Stomach (tissue), 9 donors: Measurements from ENCODE around the gene USP21. TPM values are rescaled to one million over a fixed set of nuclear protein-coding genes. Genes with fewer than 3 reads are reported as not detected.
A peak's percentile ranks its signal among the peaks of the same experiment; 100 is the strongest.

ENCODE experiments used
- DNase-seq, 2 donors: peaks; one replicate each; pipeline versions ENCODE4 v3.0.0 to v3.0.0-alpha.2; 2013 to 2019
- H3K27ac ChIP-seq, 5 donors: fragments of 200-600 bp in 4 of 5; sonication (generic) in 4 of 5; one replicate each; pipeline ENCODE4 v1.5.1; 2013 to 2019; ENCODE audit warnings: mild to moderate bottlenecking in 1 of 5, moderate library complexity in 1 of 5
- H3K27me3 ChIP-seq, 3 donors: fragments of 200-600 bp; sonication (generic); one replicate each; pipeline ENCODE4 v1.5.1; 2017 to 2019; ENCODE audit warnings: mixed run types in 1 of 3
- H3K36me3 ChIP-seq, 4 donors: fragments of 200-600 bp; sonication (generic); 1 replicate in 3 of 4; 2 replicates in 1 of 4; pipeline ENCODE4 v1.5.1; 2016 to 2019
- H3K4me1 ChIP-seq, 4 donors: fragments of 200-600 bp; sonication (generic); one replicate each; pipeline ENCODE4 v1.5.1; 2016 to 2019
- H3K4me3 ChIP-seq, 4 donors: fragments of 200-600 bp; sonication (generic) in 3 of 4; one replicate each; pipeline ENCODE4 v1.5.1; 2016 to 2019; ENCODE audit warnings: mild to moderate bottlenecking in 1 of 4
- H3K9me3 ChIP-seq, 4 donors: fragments of 200-600 bp; sonication (generic); one replicate each; pipeline ENCODE4 v1.5.1; 2016 to 2019
- EP300 ChIP-seq: sonication (generic); formaldehyde crosslinking; IDR thresholded peaks from one replicate; pipeline ENCODE4 v1.6.1; 2017; ENCODE audit warnings: antibody characterized with exemption
- POLR2A ChIP-seq, 4 donors: fragments of 450-650 bp; IDR thresholded peaks; one replicate each; pipeline ENCODE4 v1.6.1; 2016; ENCODE audit warnings: antibody characterized with exemption in 4 of 4, control low read depth in 2 of 4, mild to moderate bottlenecking in 1 of 4, moderate library complexity in 1 of 4
- POLR2AphosphoS5 ChIP-seq, 3 donors: sonication (generic); formaldehyde crosslinking; IDR thresholded peaks; one replicate each; pipeline ENCODE4 v1.6.1; 2016; ENCODE audit warnings: antibody characterized with exemption in 3 of 3
- WGBS, 5 donors: extraction: QIAGEN DNeasy Blood & Tissue Kit in 3 of 5; methylation state at CpG; one replicate each; pipeline versions ENCODE4 v1.1.5 to v1.1.7; 2013 to 2018; 5-methylcytosine and 5-hydroxymethylcytosine counted together
- intact Hi-C: fragments of 100-400 bp; cut with DNase I; formaldehyde crosslinking; loops from one replicate; pipeline ENCODE4 v1.15.1; 2023; ENCODE audit warnings: low total_unique reads
- polyA plus RNA-seq, 3 donors: library from polyadenylated mRNA; stranded (reverse); fragments of 200-250 nt; gene quantifications; one replicate each; pipeline ENCODE4 v1.2.3, GENCODE V29; 2013
- total RNA-seq, 5 donors: library from RNA; depleted of rRNA; stranded (reverse); fragments of >200 nt; gene quantifications; one replicate each; pipeline versions ENCODE4 v1.1.0 to v1.2.3, GENCODE V29; 2014 to 2016
- TF ChIP-seq, protein P1 (sequence below), 7 experiments: fragments of 450-650 bp in 4 of 7; fragments of 200-600 bp in 3 of 7; sonication (generic) in 3 of 7; IDR thresholded peaks; one replicate each; pipeline ENCODE4 v1.5.1; 2016 to 2019; ENCODE audit warnings: antibody characterized with exemption in 7 of 7, control low read depth in 2 of 7, mild to moderate bottlenecking in 1 of 7
- donor health status: healthy with polysubstance abuse.
- donor health status: Bipolar disorder and iron deficiency.
- donor health status: healthy.

Gene USP21
- total and polyA plus RNA-seq, 8 donors = 13.6 to 35.3 (median 19.9) TPM

DNA sequence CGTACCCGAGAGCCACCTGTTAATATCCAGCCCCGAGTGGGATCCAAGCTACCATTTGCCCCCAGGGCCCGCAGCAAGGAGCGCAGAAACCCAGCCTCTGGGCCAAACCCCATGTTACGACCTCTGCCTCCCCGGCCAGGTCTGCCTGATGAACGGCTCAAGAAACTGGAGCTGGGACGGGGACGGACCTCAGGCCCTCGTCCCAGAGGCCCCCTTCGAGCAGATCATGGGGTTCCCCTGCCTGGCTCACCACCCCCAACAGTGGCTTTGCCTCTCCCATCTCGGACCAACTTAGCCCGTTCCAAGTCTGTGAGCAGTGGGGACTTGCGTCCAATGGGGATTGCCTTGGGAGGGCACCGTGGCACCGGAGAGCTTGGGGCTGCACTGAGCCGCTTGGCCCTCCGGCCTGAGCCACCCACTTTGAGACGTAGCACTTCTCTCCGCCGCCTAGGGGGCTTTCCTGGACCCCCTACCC lies 1.4 kb downstream of the USP21 start:
- Histone ChIP-seq H3K27me3 (no peaks in the 10 kb centered on the region), H3K4me1 (peaks cover 31 to 59% (median 49%) of the 10 kb centered on the region in 4 donors), H3K27ac (peak overlapping the region in 1 of 5 donors; percentile 90), H3K36me3 (peaks cover 9 to 68% (median 59%) of the 10 kb centered on the region in 4 donors), H3K9me3 (no peaks in the 10 kb centered on the region), H3K4me3 (peak overlapping the region in 1 of 4 donors; percentile 96)
- DNase-seq = no peak
- whole genome bisulfite sequencing, 5 donors = 92 to 95% (median 94%) methylated on average over 15 to 22 of the region's 22 CpGs
- intact Hi-C loops = no loop called here
- TF ChIP-seq POLR2A (IDR thresholded peaks at IDR 0.05) = no peak
- no peak for TF ChIP-seq EP300
- TF ChIP-seq POLR2AphosphoS5 (IDR thresholded peaks at IDR 0.05) = no peak
- TF ChIP-seq, protein P1, sequence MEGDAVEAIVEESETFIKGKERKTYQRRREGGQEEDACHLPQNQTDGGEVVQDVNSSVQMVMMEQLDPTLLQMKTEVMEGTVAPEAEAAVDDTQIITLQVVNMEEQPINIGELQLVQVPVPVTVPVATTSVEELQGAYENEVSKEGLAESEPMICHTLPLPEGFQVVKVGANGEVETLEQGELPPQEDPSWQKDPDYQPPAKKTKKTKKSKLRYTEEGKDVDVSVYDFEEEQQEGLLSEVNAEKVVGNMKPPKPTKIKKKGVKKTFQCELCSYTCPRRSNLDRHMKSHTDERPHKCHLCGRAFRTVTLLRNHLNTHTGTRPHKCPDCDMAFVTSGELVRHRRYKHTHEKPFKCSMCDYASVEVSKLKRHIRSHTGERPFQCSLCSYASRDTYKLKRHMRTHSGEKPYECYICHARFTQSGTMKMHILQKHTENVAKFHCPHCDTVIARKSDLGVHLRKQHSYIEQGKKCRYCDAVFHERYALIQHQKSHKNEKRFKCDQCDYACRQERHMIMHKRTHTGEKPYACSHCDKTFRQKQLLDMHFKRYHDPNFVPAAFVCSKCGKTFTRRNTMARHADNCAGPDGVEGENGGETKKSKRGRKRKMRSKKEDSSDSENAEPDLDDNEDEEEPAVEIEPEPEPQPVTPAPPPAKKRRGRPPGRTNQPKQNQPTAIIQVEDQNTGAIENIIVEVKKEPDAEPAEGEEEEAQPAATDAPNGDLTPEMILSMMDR (IDR thresholded peaks at IDR 0.05) = no peak

GRCh38 chr1:161161652-161162051 lies 2.4 kb downstream of the USP21 start:
- H3K4me3 ChIP-seq = no peak overlapping the region
- WGBS, 5 donors = 83 to 92% (median 89%) methylated on average over 5 of the region's 5 CpGs
- H3K4me1 ChIP-seq = peaks cover 31 to 58% (median 52%) of the 10 kb centered on the region in 4 donors
- no peaks in the 10 kb centered on the region for H3K27me3 ChIP-seq
- TF ChIP-seq, protein P1 (IDR thresholded peaks at IDR 0.05) = no peak
- no peak for TF ChIP-seq POLR2A (IDR thresholded peaks at IDR 0.05)
- TF ChIP-seq EP300 = no peak
- TF ChIP-seq POLR2AphosphoS5 (IDR thresholded peaks at IDR 0.05) = no peak
- H3K9me3 ChIP-seq = no peaks in the 10 kb centered on the region
- no peak for DNase-seq
- H3K36me3 ChIP-seq = peaks cover 9 to 68% (median 59%) of the 10 kb centered on the region in 4 donors
- intact Hi-C loops = no loop called here
- H3K27ac ChIP-seq = peak overlapping the region in 2 of 5 donors; percentile 6 to 22

- TF ChIP-seq POLR2A (IDR thresholded peaks at IDR 0.05) = no peak
- no peak for TF ChIP-seq POLR2AphosphoS5 (IDR thresholded peaks at IDR 0.05)
- TF ChIP-seq EP300 = no peak
- TF ChIP-seq, protein P1 (IDR thresholded peaks at IDR 0.05) = no peak
- intact Hi-C loops = no loop called here
- Histone ChIP-seq H3K9me3 (no peaks in the 10 kb centered on the region), H3K4me3 (no peak overlapping the region), H3K27ac (no peak overlapping the region), H3K27me3 (no peaks in the 10 kb centered on the region), H3K4me1 (peaks cover 34 to 62% (median 56%) of the 10 kb centered on the region in 4 donors), H3K36me3 (peaks cover 9 to 66% (median 55%) of the 10 kb centered on the region in 4 donors)
- 76 to 82% (median 79%) methylated on average over 7 of the region's 7 CpGs for WGBS, 5 donors
- DNase-seq = no peak
These were observed 2.8 kb downstream of the USP21 start for GRCh38 chr1:161162052-161162451.

DNA sequence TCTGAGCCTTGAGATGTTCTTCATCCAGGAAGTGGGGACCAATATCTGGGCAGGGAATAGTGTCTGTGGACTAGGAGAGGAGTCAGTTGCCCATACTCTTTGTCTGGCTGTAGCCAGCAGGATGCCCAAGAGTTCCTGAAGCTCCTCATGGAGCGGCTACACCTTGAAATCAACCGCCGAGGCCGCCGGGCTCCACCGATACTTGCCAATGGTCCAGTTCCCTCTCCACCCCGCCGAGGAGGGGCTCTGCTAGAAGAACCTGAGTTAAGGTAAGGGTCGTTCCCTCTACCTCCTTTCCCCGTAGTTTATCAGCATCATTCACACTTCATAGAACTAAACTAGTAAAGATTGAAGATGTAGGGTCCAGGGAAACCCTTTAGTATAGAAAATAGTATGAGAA lies 3.5 kb downstream of the USP21 start:
- TF ChIP-seq, protein P1 (IDR thresholded peaks at IDR 0.05) = no peak
- TF ChIP-seq POLR2AphosphoS5 (IDR thresholded peaks at IDR 0.05) (no peak), EP300 (no peak), POLR2A (IDR thresholded peaks at IDR 0.05) (no peak)
- H3K27ac ChIP-seq = peak overlapping the region in 1 of 5 donors; percentile 32
- intact Hi-C loops = no loop called here
- H3K9me3 ChIP-seq = no peaks in the 10 kb centered on the region
- H3K36me3 ChIP-seq = peaks cover 5 to 61% (median 48%) of the 10 kb centered on the region in 4 donors
- 89 to 97% (median 94%) methylated on average over 10 of the region's 10 CpGs for WGBS, 5 donors
- DNase-seq = no peak
- no peak overlapping the region for H3K4me3 ChIP-seq
- H3K27me3 ChIP-seq = no peaks in the 10 kb centered on the region
- peaks cover 36 to 69% (median 64%) of the 10 kb centered on the region in 4 donors for H3K4me1 ChIP-seq
